H1 (cell line): Measurements from ENCODE around the gene DCP2. TPM values are rescaled to one million over a fixed set of nuclear protein-coding genes. Genes with fewer than 3 reads are reported as not detected.

Experiments
- CTCF ChIA-PET: fragments of 300-600 bp; sonication (Branson Sonifier 250); formaldehyde crosslinking; loops from one replicate; lab custom pipeline; 2021; ENCODE audit not compliant: partially characterized antibody; lab: Charles Lee
- POLR2A ChIA-PET: fragments of 300-600 bp; sonication (Branson Sonifier 250); formaldehyde crosslinking; loops from one replicate; lab custom pipeline; 2021; ENCODE audit warnings: inconsistent platforms; ENCODE audit not compliant: partially characterized antibody; lab: Charles Lee
- DNase-seq, 2 experiments: peaks; one replicate each; pipeline versions ENCODE4 v3.0.0 to v3.0.0-alpha.2; 2010 to 2022; ENCODE audit warnings: low spot score in 2 of 2, low read depth in 1 of 2, mixed read lengths in 1 of 2
- FAIRE-seq: peaks from 2 replicates; lab custom pipeline; 2011; peaks lifted over from hg19 to GRCh38; lab: Jason Lieb, UNC
- H2AFZ ChIP-seq: 2 replicates; pipeline ENCODE4 v1.8.1; 2012; ENCODE audit warnings: low read length, inconsistent platforms
- H2AK5ac ChIP-seq: 2 replicates; pipeline ENCODE4 v1.6.1; 2013; ENCODE audit warnings: low read depth, low read length
- H2BK120ac ChIP-seq: replicated peaks from 2 replicates; pipeline ENCODE3; 2013; ENCODE audit warnings: low read depth, low read length, inconsistent platforms
- H2BK12ac ChIP-seq: 2 replicates; pipeline ENCODE4 v1.6.1; 2013; ENCODE audit warnings: low read depth, low read length
- H2BK15ac ChIP-seq: 2 replicates; pipeline ENCODE4 v1.6.1; 2013; ENCODE audit warnings: low read length
- H2BK20ac ChIP-seq: 2 replicates; pipeline ENCODE4 v1.6.1; 2013; ENCODE audit warnings: low read length
- H2BK5ac ChIP-seq: 2 replicates; pipeline ENCODE4 v1.6.1; 2013; ENCODE audit warnings: low read depth, low read length
- H3K14ac ChIP-seq: 2 replicates; pipeline ENCODE4 v1.6.1; 2013; ENCODE audit warnings: inconsistent platforms; ENCODE audit not compliant: insufficient read length
- H3K18ac ChIP-seq: 2 replicates; pipeline ENCODE4 v1.6.1; 2013; ENCODE audit warnings: low read length; ENCODE audit errors: extremely low read depth
- H3K23ac ChIP-seq: 2 replicates; pipeline ENCODE4 v1.6.1; 2013; ENCODE audit warnings: inconsistent platforms; ENCODE audit not compliant: insufficient read length
- H3K23me2 ChIP-seq: 2 replicates; pipeline ENCODE4 v1.6.1; 2013; ENCODE audit warnings: low read depth, low read length
- H3K27ac ChIP-seq: 2 replicates; pipeline ENCODE4 v1.6.1; 2011; ENCODE audit warnings: low read depth, low read length, inconsistent platforms
- H3K27me3 ChIP-seq, 4 experiments: replicated peaks in 1 of 4; 1 replicate in 1 of 4; 2 replicates in 3 of 4; pipeline versions ENCODE4 v1.6.1 to v1.8.1; 2011 to 2013; ENCODE audit warnings: low read length in 3 of 4, mild to moderate bottlenecking in 3 of 4, inconsistent platforms in 2 of 4, mixed read lengths in 2 of 4, moderate library complexity in 1 of 4; ENCODE audit not compliant: control insufficient read depth in 3 of 4, insufficient read depth in 3 of 4; ENCODE audit errors: extremely low read depth in 1 of 4
- H3K36me3 ChIP-seq, 4 experiments: 2 replicates each; pipeline versions ENCODE4 v1.6.1 to v1.8.1; 2011 to 2013; ENCODE audit warnings: mild to moderate bottlenecking in 4 of 4, low read length in 3 of 4, moderate library complexity in 2 of 4, control low read depth in 1 of 4, inconsistent platforms in 1 of 4; ENCODE audit not compliant: insufficient read depth in 4 of 4, control insufficient read depth in 2 of 4
- H3K4ac ChIP-seq: replicated peaks from 2 replicates; pipeline ENCODE3; 2013; ENCODE audit warnings: low read length, low read depth, mixed read lengths, inconsistent platforms; ENCODE audit not compliant: insufficient read length
- H3K4me1 ChIP-seq, 4 experiments: replicated peaks in 1 of 4; 1 replicate in 1 of 4; 2 replicates in 3 of 4; pipeline versions ENCODE4 v1.6.1 to v1.8.1; 2011 to 2013; ENCODE audit warnings: low read length in 3 of 4, inconsistent platforms in 2 of 4, mixed read lengths in 1 of 4; ENCODE audit not compliant: insufficient read depth in 4 of 4, control insufficient read depth in 3 of 4
- H3K4me2 ChIP-seq, 2 experiments: 2 replicates each; pipeline versions ENCODE4 v1.6.1 to v1.8.1; 2011 to 2013; ENCODE audit warnings: low read depth in 2 of 2, low read length in 2 of 2, control low read depth in 1 of 2, inconsistent platforms in 1 of 2, mild to moderate bottlenecking in 1 of 2; ENCODE audit not compliant: insufficient read depth in 1 of 2
- H3K4me3 ChIP-seq, 4 experiments: fragments of 200-600, 300-600 bp in 1 of 4; sonication (generic), shearing (Covaris generic), sonication (Bioruptor Twin) in 1 of 4; 2 replicates each; pipeline versions ENCODE4 v1.5.1 to v1.8.1; 2011 to 2016; ENCODE audit warnings: low read length in 4 of 4, low read depth in 3 of 4, control low read depth in 2 of 4, inconsistent platforms in 2 of 4, mild to moderate bottlenecking in 2 of 4, mixed read lengths in 1 of 4, moderate library complexity in 1 of 4; ENCODE audit not compliant: insufficient read depth in 2 of 4; ENCODE audit errors: extremely low read depth in 1 of 4
- H3K56ac ChIP-seq: replicated peaks from 2 replicates; pipeline ENCODE3; 2013; ENCODE audit warnings: low read depth, mild to moderate bottlenecking, mixed read lengths, low read length, inconsistent platforms; ENCODE audit not compliant: insufficient read length
- H3K79me1 ChIP-seq: 2 replicates; pipeline ENCODE4 v1.6.1; 2013; ENCODE audit warnings: low read depth, low read length, control low read depth
- H3K79me2 ChIP-seq, 2 experiments: 2 replicates each; pipeline versions ENCODE4 v1.6.1 to v1.8.1; 2012 to 2013; ENCODE audit warnings: low read length in 2 of 2, mild to moderate bottlenecking in 2 of 2, inconsistent platforms in 1 of 2; ENCODE audit not compliant: insufficient read depth in 2 of 2, control insufficient read depth in 1 of 2
- H3K9ac ChIP-seq, 4 experiments: replicated peaks in 1 of 4; 1 replicate in 1 of 4; 2 replicates in 3 of 4; pipeline versions ENCODE4 v1.6.1 to v1.8.1; 2011 to 2013; ENCODE audit warnings: low read depth in 3 of 4, low read length in 3 of 4, control low read depth in 2 of 4, mild to moderate bottlenecking in 2 of 4, moderate library complexity in 2 of 4, inconsistent platforms in 1 of 4; ENCODE audit errors: extremely low read depth in 1 of 4
- H3K9me3 ChIP-seq, 2 experiments: 2 replicates each; pipeline versions ENCODE4 v1.6.1 to v1.8.1; 2012 to 2013; ENCODE audit warnings: mild to moderate bottlenecking in 2 of 2, moderate library complexity in 2 of 2, control low read depth in 1 of 2, inconsistent platforms in 1 of 2, low read depth in 1 of 2, low read length in 1 of 2, mixed read lengths in 1 of 2; ENCODE audit not compliant: insufficient read depth in 2 of 2
- H4K20me1 ChIP-seq, 2 experiments: replicated peaks in 1 of 2; 2 replicates each; pipeline versions ENCODE3 to v1.8.1; 2011 to 2013; ENCODE audit warnings: inconsistent platforms in 2 of 2, low read length in 2 of 2, mild to moderate bottlenecking in 1 of 2; ENCODE audit not compliant: insufficient read depth in 2 of 2, control insufficient read depth in 1 of 2
- H4K5ac ChIP-seq: 2 replicates; pipeline ENCODE4 v1.6.1; 2013; ENCODE audit warnings: low read length, low read depth, mixed read lengths, inconsistent platforms; ENCODE audit not compliant: insufficient read length
- H4K8ac ChIP-seq: 2 replicates; pipeline ENCODE4 v1.8.0; 2013; ENCODE audit warnings: mild to moderate bottlenecking, moderate library complexity, low read length, inconsistent platforms; ENCODE audit not compliant: insufficient read depth; ENCODE audit errors: extremely low read depth
- H4K91ac ChIP-seq: replicated peaks from 2 replicates; pipeline ENCODE3; 2013; ENCODE audit warnings: low read length, mixed read lengths, inconsistent platforms; ENCODE audit not compliant: insufficient read length
- RAD21 ChIP-seq, 2 experiments: IDR thresholded peaks in 1 of 2; conservative IDR thresholded peaks in 1 of 2; 2 replicates each; pipeline ENCODE4 v1.6.1; 2011; ENCODE audit warnings: low read depth in 2 of 2, low read length in 2 of 2, improper control_type of control experiment in 1 of 2, inconsistent platforms in 1 of 2, mild to moderate bottlenecking in 1 of 2, moderate library complexity in 1 of 2
- SIX5 ChIP-seq: IDR thresholded peaks from 2 replicates; pipeline ENCODE4 v1.6.1; 2011; ENCODE audit warnings: mild to moderate bottlenecking, low read depth, low read length
- WGBS, 2 experiments: shearing (Covaris generic) in 1 of 2; methylation state at CpG; one replicate each; pipeline versions ENCODE4 v1.1.6 to v1.1.7; 2013 to 2015; ENCODE audit warnings: low lambda C conversion rate in 2 of 2, mixed read lengths in 2 of 2, inconsistent platforms in 1 of 2, low coverage in 1 of 2, missing lambda C conversion rate in 1 of 2; ENCODE audit not compliant: insufficient replicate concordance in 2 of 2, insufficient coverage in 1 of 2, insufficient read length in 1 of 2; ENCODE audit errors: extremely low coverage in 1 of 2, missing lambda C conversion rate in 1 of 2; 5-methylcytosine and 5-hydroxymethylcytosine counted together
- polyA plus RNA-seq, 7 experiments: library from polyadenylated mRNA; depleted of rRNA in 3 of 7; stranded (reverse) in 5 of 7; unstranded in 2 of 7; fragments of >200 nt in 5 of 7; fragments of 200-250 nt in 2 of 7; gene quantifications; 1 replicate in 5 of 7; 2 replicates in 1 of 7; 4 replicates in 1 of 7; pipeline versions ENCODE4 v1.2.1 to v1.2.3, GENCODE V29; 2011 to 2013; ENCODE audit warnings: missing spikeins in 2 of 7, mixed read lengths in 2 of 7
- total RNA-seq: library from RNA; stranded (reverse); fragmentation: NEBNext Ultra II Directional; extraction: Animal tissue kit (Norgen Biotek cat#: 25700); gene quantifications from 2 replicates; pipeline ENCODE4 v1.2.1, GENCODE V29; 2021
- TF ChIP-seq, protein P1 (sequence below), 3 experiments: IDR thresholded peaks; 1 replicate in 2 of 3; 2 replicates in 1 of 3; pipeline versions ENCODE4 v1.5.1 to v1.6.1; 2011; ENCODE audit warnings: low read length in 3 of 3, mild to moderate bottlenecking in 3 of 3, inconsistent platforms in 2 of 3, low read depth in 1 of 3, moderate library complexity in 1 of 3; ENCODE audit not compliant: insufficient read depth in 1 of 3; ENCODE audit errors: control extremely low read depth in 1 of 3

DCP2 gene
- total and polyA plus RNA-seq, 2 of the 8 experiments (the other 6 are each of a cell fraction or from before 2014, with no cell fraction given): 14.4 to 162 TPM

DNA sequence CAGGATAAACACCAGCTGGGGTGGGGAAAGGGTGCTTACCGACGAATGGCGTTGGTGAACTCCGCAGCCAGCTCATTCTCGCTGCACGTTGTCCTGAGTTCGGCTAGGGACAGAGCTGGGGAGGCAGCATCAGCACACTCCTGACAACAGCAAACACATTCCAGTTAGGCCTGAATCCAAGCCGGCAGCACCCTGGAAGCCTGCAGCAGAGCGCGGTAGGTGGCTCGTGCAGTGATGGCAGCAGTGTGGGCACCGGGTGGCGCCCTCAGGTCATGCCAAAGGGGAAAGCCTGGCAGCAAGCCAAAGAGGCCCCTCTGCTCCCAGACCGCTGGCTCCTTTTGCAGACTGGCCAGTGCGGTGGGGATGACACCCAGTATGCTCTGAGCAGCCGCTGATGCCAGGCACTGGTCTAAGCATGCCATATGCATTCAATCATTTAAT is 66.9 kb downstream of the DCP2 start:
- no peaks in the 10 kb centered on the region for H4K20me1 ChIP-seq
- H3K4ac ChIP-seq: no peak overlapping the region
- no peaks in the 10 kb centered on the region for H3K27me3 ChIP-seq
- no peak overlapping the region for H3K9ac ChIP-seq
- no peak overlapping the region for H3K14ac ChIP-seq
- TF ChIP-seq RAD21 (IDR thresholded peaks at IDR 0.05 in 1 of 2, conservative IDR thresholded peaks at IDR 0.05 in 1 of 2; ENCODE audit: low read depth in 2 of 2, low read length in 2 of 2) (peak; percentile 92 to 93), SIX5 (no peak)
- TF ChIP-seq, protein P1, sequence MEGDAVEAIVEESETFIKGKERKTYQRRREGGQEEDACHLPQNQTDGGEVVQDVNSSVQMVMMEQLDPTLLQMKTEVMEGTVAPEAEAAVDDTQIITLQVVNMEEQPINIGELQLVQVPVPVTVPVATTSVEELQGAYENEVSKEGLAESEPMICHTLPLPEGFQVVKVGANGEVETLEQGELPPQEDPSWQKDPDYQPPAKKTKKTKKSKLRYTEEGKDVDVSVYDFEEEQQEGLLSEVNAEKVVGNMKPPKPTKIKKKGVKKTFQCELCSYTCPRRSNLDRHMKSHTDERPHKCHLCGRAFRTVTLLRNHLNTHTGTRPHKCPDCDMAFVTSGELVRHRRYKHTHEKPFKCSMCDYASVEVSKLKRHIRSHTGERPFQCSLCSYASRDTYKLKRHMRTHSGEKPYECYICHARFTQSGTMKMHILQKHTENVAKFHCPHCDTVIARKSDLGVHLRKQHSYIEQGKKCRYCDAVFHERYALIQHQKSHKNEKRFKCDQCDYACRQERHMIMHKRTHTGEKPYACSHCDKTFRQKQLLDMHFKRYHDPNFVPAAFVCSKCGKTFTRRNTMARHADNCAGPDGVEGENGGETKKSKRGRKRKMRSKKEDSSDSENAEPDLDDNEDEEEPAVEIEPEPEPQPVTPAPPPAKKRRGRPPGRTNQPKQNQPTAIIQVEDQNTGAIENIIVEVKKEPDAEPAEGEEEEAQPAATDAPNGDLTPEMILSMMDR (IDR thresholded peaks at IDR 0.05; ENCODE audit: control extremely low read depth in 1 of 3, insufficient read depth in 1 of 3, low read depth in 1 of 3, low read length in 3 of 3): peak; percentile 72 to 78 (median 78)
- TF ChIP-seq, all 59 proteins: peak for 2
- Histone ChIP-seq H2BK120ac (no peak overlapping the region), H3K4me3 (no peak overlapping the region), H2BK15ac (no peak overlapping the region), H4K5ac (no peak overlapping the region), H3K56ac (no peak overlapping the region), H3K79me2 (no peaks in the 10 kb centered on the region), H3K4me2 (no peak overlapping the region), H3K23me2 (no peaks in the 10 kb centered on the region), H2AFZ (no peak overlapping the region), H3K79me1 (no peaks in the 10 kb centered on the region), H2BK20ac (no peak overlapping the region), H3K9me3 (no peaks in the 10 kb centered on the region), H3K4me1 (no peaks in the 10 kb centered on the region), H2BK12ac (no peak overlapping the region; the same call in 1 of the 2 replicates), H2BK5ac (no peak overlapping the region), H3K36me3 (peaks cover 0 to 4% (median 0%) of the 10 kb centered on the region in 4 experiments; a peak in 2 of 8 replicates), H3K27ac (no peak overlapping the region), H2AK5ac (no peak overlapping the region), H3K23ac (no peak overlapping the region), H4K8ac (no peak overlapping the region), H4K91ac (no peak overlapping the region), H3K18ac (no peak overlapping the region)
- no peak for FAIRE-seq
- peak; percentile 41 to 79 for DNase-seq
- 69% methylated on average over 16 of the region's 16 CpGs; no CpG with 5 or more reads in 1 of the 2 experiments for WGBS, 2 experiments
- ChIA-PET CTCF (interaction anchor here (0.7 to 2.5 kb wide), 16 partner anchors 9 to 562 kb away, joined by 3 to 12 read pairs (median 4); no protein-coding TSS in a partner anchor), POLR2A (no interaction called here)
